NCI-H2227 treated with DMSO at 0.1 percent for 48 hours (cell line): ENCODE data around the gene ETHE1.

Experiments
- DNase-seq: peaks from one replicate; lab custom pipeline; 2025; lab: John Stamatoyannopoulos, UW

The ETHE1 gene, protein sequence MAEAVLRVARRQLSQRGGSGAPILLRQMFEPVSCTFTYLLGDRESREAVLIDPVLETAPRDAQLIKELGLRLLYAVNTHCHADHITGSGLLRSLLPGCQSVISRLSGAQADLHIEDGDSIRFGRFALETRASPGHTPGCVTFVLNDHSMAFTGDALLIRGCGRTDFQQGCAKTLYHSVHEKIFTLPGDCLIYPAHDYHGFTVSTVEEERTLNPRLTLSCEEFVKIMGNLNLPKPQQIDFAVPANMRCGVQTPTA

DNA sequence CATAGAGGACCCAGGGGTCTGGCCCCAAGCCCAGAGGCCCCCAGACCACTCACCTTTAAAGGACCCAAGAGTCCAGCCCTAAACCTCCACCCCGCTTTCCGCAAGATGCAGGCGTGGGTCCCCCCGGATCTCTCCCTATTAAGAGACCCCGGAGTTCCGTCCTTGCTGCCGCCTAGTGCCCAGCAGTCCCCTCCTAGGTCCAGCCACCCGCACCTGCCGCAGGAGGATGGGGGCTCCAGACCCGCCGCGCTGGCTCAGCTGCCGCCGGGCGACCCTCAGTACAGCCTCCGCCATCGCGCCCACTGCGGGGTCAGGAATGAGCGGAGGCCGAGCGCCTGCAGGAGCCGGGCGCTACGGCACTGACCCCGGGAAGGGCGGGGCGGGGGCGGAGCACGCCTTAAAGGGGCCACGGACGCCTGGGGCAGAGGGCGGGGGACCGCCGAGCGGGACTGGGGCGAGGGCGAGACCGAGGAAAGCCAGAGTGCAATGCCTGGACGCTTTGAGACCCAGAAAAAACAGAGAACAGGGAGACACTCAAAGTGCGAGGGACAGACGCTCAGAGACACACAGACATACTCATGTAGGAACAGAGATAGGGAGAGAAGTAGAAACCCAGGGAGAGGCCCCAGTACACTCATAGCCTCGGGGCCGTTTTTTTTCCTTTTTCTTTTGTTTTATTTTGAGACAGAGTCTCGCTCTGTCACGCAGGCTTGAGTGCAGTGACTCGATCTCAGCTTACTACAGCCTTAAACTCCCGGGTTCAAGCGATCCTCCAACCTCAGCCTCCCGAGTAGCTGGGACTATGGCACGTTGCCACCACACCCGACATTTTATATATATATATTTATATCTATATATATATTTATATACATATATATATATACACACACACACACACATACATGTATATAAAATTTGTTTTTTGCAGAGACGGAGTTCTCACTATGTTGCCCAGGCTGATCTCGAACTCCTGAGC is at the start of gene ETHE1:
Gene ETHE1 (minus strand): TSS at position 318 of the 976 bp plus-strand sequence. CDS start 24 bp downstream, at position 294.
- no peak for DNase-seq

DNA sequence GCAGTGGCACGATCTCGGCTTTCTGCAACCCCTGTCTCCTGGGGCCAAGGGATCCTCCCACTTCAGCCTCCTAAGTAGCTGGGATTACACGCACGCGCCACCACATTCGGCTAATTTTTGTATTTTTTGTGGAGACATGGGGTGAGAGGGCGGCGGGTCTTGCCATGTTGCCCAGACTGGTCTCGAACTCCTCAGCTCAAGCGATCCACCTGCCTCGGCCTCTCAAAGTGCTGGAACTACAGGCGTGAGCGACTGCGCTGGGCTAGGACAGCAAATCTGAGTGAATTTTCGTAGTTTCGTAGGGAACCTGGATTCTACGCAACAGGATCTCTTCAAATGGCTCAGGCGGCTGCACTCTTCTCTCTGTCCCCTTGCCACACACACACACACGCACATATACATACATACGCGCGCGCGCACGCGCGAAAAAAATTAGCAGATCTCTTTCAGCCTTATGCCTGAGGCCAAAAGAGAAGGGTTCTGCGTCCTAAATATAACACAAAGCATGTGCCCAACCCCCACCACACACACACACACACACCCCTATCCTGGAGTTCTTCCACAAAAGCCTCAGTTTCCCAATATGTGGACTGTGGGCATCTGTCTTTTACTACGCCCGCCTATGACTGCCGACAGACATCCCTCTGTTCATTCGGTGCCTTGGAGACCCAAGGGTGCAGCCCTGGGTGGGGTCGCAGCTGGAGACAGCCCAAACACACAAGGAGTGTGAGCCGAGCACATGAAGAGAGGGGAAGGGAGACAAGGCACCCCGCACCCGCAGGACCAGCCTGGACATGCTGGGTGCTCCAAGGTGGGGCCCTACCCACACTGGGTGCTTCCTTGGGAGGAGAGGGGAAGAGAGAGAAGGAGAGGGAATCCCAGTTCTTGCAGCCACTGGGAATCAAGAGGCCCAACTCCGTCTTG is 49.2 kb upstream of the ETHE1 start:
- peak; percentile 69 for DNase-seq

DNA sequence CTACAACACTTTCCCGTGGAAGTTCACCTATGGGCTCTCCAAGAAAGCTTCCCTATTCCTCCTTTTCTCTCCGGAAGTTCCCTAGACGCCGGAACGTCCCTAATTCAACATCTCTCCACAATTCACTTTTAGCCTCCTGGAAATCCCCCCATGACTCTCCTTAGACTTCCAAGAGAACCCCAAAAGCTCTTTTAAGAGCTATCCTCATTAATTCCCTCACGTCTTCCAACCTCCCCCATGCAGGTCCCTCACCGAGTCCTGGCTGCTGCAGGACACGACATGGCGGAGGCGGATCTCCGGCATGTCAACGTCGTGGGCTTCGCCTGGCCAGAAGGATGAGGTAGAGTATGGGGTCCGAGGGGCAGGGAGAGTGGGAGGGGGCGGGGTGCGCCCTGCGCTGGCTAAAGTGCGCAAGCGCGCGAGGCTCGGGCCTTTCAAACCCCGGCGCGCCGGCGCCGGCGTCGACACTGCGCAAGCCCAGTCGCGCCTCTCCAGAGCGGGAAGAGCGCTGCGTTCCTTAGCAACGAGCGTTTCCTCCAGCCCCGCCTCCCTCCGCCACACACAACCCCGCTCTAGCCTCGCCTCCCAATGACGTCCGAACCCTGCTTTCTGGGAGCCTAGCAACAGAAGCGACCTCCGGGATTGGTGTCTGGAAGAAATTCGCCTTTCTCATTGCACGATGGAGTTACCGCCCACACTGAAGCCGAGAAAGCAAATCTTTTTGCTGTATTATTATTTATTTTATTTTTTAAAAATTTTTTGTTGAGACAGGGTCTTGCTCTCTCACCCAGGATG is 48.4 kb upstream of the ETHE1 start, which contains the start of the genes PINLYP and XRCC1:
Gene PINLYP (plus strand): TSS at position 646 of the 795 bp plus-strand sequence. CDS start 1,391 bp downstream, outside the sequence.
Gene XRCC1 (minus strand): TSS at position 372 of the 795 bp plus-strand sequence. CDS start 69 bp downstream, at position 303.
- DNase-seq = peak; percentile 95

DNA sequence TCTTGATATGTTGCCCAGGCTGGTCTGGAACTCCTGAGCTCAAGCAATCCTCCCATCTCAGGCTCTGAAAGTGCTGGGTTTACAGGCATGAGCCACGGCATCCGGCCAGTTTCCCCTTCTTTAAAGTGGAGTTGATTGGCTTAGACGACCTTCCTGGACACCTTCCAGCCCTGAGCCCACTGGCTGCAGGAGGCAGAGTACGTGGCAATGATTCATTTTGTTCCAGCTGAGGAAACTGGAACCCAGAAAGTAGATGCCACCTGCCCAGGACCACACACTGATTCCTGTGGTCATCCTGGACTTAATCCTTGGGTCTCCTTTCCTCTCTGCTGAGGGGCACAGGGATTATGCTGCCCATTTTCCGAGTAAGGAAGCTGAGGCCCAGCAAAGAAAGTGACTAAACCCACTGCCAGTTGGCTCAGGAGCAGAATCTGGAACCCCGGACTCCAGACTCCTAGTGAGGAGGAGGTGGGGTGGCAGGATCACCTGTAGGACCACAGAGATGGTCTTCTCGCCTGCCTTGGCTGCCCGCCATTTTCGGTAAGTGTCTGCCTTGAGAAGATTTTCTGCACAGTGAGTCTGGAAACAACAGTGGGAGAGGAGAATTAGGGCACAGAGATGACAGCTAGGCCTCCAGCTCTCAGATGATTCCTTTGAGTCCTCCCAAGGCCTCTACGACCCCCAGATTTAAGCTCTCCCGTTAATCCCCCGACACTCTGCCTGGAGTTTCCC is 47.6 kb upstream of the ETHE1 start:
- DNase-seq = no peak

DNA sequence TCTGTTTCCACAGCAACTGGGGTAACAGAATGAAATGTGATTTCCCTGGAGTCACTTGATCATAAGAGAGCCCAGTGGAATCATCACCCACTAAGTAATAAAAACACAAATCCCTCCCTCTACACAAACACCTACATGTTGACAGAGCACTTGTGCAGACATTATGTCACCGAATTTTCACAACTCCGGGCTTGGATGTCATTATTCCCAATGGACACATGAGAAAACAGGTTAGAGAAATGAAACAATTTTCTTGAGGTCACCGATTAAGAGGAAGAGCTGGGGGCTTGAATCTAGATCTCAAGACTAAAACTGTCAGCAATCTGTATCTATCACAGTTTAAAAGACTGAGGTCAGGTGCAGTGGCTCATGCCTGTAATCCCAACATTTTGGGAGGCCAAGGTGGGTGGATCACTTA is 45.2 kb upstream of the ETHE1 start:
- no peak for DNase-seq

DNA sequence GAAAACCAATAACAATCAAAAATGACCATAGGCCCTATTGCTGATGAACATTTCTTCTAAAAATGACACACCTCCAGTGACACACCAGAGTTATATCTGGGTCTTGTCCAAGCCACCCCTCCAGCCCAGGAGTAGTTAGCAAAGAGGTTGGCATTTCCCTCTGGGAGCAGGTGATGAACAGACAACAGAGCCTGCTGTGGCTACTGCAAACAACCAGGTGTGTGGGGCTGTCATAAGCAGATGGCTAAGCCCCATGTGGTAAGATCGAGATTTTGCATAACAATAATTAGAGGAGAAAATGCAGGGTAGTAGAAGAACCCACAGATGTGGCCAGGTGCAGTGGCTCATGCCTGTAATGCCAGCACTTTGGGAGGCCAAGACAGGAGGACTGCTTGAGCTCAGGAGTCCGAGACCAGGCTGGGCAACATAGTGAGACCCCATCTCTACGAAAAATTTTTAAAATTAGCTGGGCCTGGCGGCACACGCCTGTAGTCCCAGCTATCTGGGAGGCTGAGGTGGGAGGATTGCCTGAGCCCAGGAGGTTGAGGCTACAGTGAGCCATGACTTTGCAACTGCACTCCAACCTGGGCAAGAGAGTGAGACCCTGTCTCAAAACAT is 43.3 kb upstream of the ETHE1 start:
- DNase-seq = no peak

DNA sequence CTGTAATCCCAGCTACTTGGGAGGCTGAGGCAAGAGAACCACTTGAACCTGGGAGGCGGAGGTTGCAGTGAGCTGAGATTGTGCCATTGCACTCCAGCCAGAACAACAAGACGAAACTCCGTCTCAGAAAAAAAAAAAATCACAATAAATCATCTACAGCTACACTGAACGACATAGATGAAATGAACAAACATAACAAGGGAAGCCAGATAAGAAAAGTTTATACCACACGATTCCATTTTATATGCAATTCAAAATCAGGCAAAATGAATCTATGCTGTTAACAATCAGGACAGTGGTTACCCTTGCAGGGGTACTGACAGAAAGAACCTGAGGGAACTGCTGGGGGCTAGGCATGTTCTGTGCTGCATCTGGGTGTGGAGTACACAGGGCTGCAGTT is 42.7 kb upstream of the ETHE1 start:
- DNase-seq = no peak

DNA sequence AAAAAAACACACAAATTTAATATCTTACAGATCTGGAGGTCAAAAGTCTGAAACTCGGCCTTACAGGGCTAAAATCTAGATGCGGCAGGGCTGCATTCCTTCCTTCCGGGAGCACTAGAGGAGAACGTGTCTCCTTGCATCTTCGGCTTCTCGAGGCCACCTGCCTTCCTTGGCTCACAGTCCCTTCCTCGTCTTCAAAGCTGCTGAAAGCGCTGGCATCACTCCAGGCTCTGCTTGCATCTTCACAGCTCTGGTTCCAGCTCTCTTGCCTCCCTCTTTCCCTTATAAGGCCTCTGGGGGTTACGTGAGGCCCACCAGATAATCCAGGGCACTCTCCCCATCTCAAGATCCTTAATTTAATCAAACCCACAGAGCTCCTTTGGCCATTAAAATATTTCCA is 37.8 kb upstream of the ETHE1 start:
- DNase-seq = no peak

DNA sequence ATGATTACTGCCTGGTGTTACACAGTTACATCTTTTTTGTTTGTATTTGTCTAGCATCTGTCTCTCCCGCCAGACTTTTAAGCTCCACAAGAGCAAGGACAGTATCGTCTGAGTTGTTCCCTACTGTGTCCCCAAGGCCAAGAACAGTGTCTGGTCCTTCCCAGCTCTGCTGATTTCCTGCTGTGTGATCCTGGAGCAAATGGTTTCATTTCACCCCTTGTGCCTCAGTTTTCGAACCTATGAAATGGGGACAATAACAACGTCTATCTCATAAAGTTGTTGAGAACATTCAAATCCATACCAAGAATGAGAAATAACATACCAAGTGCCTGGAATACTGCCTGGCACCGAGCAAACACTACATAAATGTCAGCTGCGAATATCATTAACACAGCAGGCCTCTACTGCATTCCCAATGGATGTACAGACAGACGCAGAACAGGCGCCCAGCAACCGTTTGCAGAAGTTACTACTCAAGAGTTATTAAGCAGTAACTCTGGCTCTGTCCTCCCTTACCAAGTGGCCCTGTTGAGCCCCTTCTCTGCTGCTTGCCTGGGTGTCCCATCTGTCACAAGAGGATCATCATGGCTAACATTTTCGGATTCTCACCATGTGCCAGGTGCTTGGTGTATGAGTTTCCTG is 36.9 kb upstream of the ETHE1 start:
- DNase-seq = no peak

DNA sequence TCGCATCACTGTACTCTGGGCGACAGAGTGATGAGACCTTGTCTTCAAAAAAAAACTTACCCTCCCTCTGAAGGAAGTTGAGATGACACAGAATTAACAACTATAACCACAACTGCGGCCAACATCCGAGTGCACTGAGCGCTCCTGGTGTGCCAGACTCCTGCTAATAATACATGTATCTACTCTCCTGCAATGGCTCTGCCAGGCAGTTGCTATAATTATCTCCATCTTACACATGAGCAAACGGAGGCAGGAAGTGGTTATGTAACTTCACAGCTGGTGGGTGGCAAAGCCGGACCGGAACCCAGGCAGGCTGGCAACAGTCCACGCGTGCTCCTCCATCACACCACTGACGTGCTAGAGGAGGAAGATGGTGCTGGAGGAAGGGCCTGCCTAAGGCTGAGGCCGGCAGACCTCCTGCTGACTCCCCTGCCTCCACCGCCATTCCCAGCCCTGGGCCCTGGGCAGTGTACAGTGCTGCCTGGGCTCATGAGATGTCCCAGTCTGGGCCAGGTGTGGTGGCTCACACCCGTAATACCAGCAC is 35.8 kb upstream of the ETHE1 start:
- peak; percentile 39 for DNase-seq

DNA sequence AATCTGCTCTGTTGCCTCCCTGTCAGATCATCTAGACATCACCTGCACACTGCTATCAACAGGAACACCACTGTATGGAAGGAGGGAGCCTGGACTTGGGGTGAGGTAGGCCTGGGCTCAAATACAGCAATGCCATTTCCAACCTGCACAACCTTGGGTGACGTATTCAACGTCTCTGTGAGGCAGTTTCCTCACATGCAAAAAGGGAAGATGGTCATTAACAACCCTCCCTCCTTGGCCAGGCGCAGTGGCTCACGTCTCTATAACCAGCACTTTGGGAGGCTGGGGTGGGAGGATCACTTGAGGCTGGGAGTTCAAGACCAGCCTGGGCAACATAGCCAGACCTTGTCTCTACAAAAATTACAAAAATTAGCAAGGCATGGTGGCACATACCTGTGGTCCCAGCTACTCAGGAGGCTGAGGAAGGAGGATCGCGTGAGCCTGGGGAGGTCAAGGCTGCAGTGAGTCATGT is 35.3 kb upstream of the ETHE1 start:
- DNase-seq = no peak

DNA sequence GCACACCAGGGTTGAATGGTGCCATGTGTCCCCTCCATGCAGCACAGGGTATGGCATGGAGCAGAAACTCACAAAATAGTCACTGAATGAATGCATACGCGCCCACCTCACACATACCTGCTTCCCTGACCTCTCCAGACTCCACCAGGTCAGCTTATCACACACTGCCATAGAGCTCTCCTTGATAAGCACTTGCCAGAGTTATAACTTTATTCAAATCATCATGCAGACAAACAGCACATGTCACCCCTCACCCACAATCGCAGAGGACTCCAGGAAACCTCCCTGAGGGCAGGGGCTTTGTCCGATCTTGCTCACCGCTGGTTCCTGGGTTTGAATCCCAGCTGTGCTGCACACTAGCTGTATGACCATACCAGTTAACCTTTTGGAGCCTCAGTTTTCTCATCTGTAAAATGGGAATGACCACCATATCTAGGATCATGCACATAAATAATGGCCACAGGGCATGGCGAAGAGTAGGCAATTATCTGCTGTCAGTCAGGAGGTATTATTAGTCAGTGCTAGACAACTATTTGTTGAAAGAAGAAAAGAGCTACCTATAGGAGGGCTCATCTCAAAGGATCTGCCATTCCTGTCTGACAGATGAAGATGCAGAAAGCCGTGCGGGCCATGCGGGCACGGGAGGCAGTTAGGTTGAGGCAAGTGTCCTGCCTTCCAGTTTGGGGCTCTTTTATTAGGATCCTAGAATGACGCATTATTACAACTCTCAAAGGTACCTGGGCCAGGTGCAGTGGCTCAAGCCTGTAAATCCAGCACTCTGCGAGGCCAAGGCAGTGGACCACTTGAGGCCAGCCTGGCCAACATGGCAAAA is 34.4 kb upstream of the ETHE1 start:
- no peak for DNase-seq

DNA sequence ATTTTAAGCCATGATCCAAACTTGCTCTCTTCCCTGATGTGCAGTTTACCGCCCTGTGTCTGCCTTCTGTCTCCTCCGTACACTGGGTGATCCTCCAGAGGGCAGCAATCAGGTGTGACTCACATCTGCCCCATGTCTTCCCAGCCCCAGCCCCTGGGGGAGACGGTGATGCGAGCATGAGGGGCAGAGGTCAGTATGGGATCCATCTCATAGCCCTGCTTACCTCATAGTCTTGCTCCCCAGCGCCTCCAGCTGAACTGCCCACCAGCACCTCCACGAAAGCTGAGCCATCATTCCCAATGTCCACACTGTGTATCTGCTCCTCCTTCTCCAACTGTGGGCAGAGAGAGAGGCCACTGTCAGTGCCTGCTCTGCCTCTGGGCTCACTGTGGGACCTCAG is 33.7 kb upstream of the ETHE1 start:
- DNase-seq = no peak

DNA sequence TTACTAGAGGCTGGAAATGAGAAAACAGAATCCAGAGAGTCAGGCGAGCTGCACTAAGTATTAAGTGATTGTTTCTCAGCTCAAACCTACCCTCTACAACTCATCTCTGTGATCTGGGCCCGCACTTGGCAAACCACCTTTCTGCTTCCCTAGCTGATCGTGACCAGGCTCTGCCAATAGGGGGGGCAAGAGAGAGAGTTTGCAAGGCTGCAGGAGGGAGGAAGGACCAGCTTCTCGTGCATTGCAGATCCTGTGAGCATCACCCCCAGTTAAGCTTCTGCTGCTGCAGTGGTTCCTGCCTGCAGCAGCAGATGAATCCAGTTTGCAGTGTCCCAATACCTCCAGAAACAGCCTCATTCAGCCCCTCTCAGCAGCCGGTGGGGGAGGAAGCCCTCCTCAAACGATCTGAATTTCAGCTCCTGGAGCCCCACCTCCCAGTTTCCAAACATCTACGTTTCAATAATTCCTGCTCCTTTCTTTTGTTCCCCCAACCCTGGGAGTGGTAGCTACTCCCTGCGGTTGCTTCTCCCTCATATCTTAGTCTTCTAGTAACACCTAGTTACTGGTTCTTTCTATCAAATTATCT is 28.3 kb upstream of the ETHE1 start:
- peak; percentile 43 for DNase-seq

DNA sequence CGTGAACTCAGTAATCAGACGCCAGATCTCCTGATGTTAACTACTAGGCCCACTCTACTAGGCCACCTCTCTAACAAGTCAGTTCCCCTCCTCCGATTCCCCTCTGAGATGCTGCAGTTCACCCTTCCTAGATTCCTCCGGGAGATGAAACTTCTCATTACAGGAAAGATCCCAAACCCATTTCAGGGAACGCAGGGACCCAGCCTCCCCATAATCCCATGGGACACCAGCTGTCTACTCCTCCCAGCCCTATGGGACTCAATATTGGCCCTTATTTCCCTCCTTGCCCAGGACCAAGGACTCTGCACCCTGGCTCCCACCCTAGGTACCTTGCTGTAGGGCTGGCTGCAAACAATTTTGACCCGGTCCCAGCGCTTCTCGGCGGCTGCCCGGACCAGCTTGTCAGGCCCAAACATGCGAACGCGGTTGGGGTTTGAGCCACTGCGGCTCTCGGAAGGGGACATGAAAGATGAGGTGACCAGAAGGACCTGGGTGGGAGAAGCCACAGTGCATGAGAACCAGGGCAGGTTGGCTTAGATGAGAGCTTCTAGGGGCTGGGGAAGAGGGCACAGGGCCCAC is 27.4 kb upstream of the ETHE1 start:
- DNase-seq = no peak

DNA sequence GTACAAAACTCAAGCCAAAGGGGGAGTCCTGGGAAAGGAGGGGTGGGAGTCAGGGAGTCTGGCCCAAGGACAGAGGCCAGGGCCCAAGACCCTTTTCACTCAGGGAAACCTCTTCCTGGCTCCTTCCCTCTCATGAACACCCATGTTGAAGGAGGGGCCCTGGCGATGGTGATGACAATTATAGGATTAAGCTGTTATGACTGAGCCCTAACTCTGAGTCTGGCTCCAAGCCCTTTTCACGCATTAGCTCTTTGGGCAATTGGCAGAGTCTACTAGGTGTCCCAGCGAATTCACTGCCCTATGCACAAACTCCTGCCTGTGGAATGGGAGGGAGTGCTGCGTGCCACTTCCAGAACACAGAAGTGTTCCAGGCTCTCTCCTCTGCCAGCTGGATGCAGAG is 26.7 kb upstream of the ETHE1 start:
- DNase-seq = no peak

DNA sequence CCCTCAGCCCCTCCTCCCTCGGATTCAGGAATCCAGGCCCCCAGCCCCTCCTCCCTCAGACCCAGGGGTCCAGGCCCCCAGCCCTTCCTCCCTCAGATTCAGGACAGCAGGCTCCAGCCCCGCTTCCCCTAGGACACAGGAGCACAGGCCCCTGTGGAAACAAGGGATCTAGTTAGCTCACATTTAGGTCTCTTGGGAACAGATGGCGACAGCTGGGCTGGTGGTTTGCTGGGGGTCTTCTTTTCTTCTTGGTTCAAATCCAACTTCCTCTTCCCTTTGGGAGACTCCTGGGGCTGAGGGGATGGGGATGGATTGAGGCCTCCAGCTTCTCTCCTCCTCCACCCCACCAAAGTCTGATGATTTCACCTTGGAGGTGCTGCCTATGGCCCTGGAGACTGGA is 25.6 kb upstream of the ETHE1 start:
- no peak for DNase-seq

DNA sequence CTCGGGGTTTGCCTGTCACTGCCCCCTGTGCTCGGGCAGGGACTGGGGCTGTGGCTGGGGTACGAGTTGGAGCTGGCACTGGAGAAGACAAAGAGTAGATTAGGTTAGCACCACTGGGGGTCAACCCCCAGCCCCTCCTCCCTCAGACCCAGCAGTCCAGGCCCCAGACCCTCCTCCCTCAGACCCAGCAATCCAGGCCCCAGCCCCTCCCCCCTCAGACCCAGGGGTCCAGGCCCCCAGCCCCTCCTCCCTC is 25.1 kb upstream of the ETHE1 start:
- DNase-seq = no peak
